Measurements from ENCODE around the gene GAREM1. TPM values are rescaled to one million over a fixed set of nuclear protein-coding genes. Genes with fewer than 3 reads are reported as not detected.

Gene GAREM1
- total and polyA plus RNA-seq, 2 donors (not counting 3 experiments of a cell fraction or from before 2014, with no cell fraction given): 0.69 to 1.0 TPM

DNA sequence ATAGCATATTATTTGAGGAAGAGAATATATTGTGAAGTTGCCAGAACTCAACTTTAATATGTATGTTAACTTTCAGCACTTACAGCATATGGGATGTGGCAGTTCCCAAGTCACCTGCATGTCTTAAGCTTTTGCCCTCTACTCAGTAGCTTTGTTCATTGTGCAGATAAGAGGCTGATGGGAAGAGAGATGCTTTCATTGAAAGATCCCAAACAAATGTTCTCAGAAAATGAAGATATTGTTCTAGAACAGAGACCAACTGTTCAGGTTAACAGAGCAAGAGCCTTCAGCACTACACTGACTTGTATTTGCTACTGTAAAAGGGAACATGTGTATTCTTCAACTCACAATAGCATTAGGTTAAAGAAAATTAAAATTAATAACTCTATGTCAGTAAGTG is 28.1 kb downstream of the GAREM1 start:
- dilution Hi-C loops (cut with MboI; ENCODE audit: extremely low pct_ligation_motif_present, low sequenced_read_pairs): no loop called here
- CTCF ChIA-PET: interaction anchor here (0.7 to 1.6 kb wide), 4 partner anchors 8 to 171 kb away, joined by 3 to 4 read pairs (median 4); partner anchors contain the start of gene GAREM1
- intact Hi-C loops (cut with micrococcal nuclease): loop anchor here (2.0 kb wide), 1 partner anchor 38 kb away; no protein-coding TSS in a partner anchor

More for the DNA sequence above, 28.1 kb downstream of the GAREM1 start:
- Histone ChIP-seq H3K27me3 (ENCODE audit: control insufficient read depth in 2 of 2, insufficient read depth in 2 of 2, low read length in 2 of 2) (peaks cover 0 to 2% of the 10 kb centered on the region in 2 experiments), H3K4me1 (ENCODE audit: control insufficient read depth, extremely low read depth, insufficient read depth, low read length) (no peaks in the 10 kb centered on the region), H3K9me3 (replicated peaks; ENCODE audit: control insufficient read depth, insufficient read depth, low read length) (no peaks in the 10 kb centered on the region), H3K4me2 (ENCODE audit: insufficient read depth, low read length) (no peak overlapping the region), H3K79me2 (ENCODE audit: control insufficient read depth, insufficient read depth, low read length) (no peaks in the 10 kb centered on the region), H2AFZ (ENCODE audit: low read depth, low read length) (no peak overlapping the region), H3K4me3 (replicated peaks in 1 of 3; ENCODE audit: insufficient read depth in 1 of 3, low read depth in 1 of 3, low read length in 3 of 3) (no peak overlapping the region), H4K20me1 (replicated peaks; ENCODE audit: control insufficient read depth, extremely low read depth, insufficient read depth, low read length) (no peaks in the 10 kb centered on the region), H3K9me1 (replicated peaks; ENCODE audit: control insufficient read depth, extremely low read depth, insufficient read depth, low read length) (no peaks in the 10 kb centered on the region), H3K36me3 (ENCODE audit: control insufficient read depth in 2 of 2, extremely low read depth in 1 of 2, insufficient read depth in 2 of 2, low read length in 2 of 2) (no peaks in the 10 kb centered on the region), H3K27ac (ENCODE audit: insufficient read depth, low read depth, low read length) (no peak overlapping the region), H3K9ac (replicated peaks; ENCODE audit: extremely low read depth, insufficient read depth, low read length) (no peak overlapping the region)
- FAIRE-seq: no peak
- POLR2A ChIA-PET: no interaction called here
- BruUV-seq (replicated peaks): no TSS peak
- no peak for DNase-seq (ENCODE audit: low read depth, low spot score)
- TF ChIP-seq POLR2A (IDR thresholded peaks at IDR 0.05; ENCODE audit: low read depth, low read length): no peak
- no peak for TF ChIP-seq JUN (IDR thresholded peaks at IDR 0.05; ENCODE audit: borderline replicate concordance, insufficient read depth, insufficient read length, low read depth)
- no peak for TF ChIP-seq MYC (IDR thresholded peaks at IDR 0.05; ENCODE audit: low read depth, low read length)
- TF ChIP-seq, protein P1, sequence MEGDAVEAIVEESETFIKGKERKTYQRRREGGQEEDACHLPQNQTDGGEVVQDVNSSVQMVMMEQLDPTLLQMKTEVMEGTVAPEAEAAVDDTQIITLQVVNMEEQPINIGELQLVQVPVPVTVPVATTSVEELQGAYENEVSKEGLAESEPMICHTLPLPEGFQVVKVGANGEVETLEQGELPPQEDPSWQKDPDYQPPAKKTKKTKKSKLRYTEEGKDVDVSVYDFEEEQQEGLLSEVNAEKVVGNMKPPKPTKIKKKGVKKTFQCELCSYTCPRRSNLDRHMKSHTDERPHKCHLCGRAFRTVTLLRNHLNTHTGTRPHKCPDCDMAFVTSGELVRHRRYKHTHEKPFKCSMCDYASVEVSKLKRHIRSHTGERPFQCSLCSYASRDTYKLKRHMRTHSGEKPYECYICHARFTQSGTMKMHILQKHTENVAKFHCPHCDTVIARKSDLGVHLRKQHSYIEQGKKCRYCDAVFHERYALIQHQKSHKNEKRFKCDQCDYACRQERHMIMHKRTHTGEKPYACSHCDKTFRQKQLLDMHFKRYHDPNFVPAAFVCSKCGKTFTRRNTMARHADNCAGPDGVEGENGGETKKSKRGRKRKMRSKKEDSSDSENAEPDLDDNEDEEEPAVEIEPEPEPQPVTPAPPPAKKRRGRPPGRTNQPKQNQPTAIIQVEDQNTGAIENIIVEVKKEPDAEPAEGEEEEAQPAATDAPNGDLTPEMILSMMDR (IDR thresholded peaks at IDR 0.05; ENCODE audit: extremely low read depth in 1 of 2, insufficient read depth in 1 of 2, low read depth in 1 of 2, low read length in 2 of 2): no peak
- TF ChIP-seq EZH2 (IDR thresholded peaks at IDR 0.05; ENCODE audit: borderline replicate concordance, low read depth, low read length, severe bottlenecking): no peak
- no peak for TF ChIP-seq POLR2AphosphoS5 (IDR thresholded peaks at IDR 0.05; ENCODE audit: insufficient read depth, low read depth, low read length)
- no peak for TF ChIP-seq GATA2 (IDR thresholded peaks at IDR 0.05; ENCODE audit: insufficient read depth, insufficient read length, low read depth, low read length)
- TF ChIP-seq, protein P2, sequence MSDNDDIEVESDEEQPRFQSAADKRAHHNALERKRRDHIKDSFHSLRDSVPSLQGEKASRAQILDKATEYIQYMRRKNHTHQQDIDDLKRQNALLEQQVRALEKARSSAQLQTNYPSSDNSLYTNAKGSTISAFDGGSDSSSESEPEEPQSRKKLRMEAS (IDR thresholded peaks at IDR 0.05; ENCODE audit: insufficient read depth, insufficient read length): no peak
- no peak for TF ChIP-seq FOS (IDR thresholded peaks at IDR 0.05; ENCODE audit: borderline replicate concordance, insufficient read depth, low read length)

All from endothelial cell of umbilical vein (primary cell).